ENCODE measurements around the gene TECTB.

TECTB gene

DNA sequence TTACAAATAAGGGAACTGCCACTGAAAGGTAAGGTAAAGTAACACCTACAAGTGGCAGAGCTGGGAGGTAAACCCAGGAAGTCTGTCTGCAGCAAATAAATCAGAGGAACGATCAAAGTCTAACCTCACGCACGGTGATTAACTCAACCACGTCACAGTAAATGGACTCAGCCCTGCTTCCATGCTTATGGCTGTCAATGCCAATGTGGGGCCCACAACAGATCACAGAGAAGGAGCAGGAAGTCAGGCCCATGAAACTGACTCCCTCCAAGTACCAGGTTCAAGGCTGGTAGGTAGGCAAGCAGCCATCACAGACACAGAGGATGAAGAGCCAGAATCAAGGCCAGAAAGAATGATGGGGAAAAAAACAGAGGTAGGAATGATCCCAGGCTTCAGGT is 52.7 kb downstream of the TECTB start:
- no peak for DNase-seq (ENCODE audit: low read depth)
- no peak overlapping the region for H3K4me3 ChIP-seq (ENCODE audit: control insufficient read depth, low read depth, low read length)
- TF ChIP-seq, protein P1, sequence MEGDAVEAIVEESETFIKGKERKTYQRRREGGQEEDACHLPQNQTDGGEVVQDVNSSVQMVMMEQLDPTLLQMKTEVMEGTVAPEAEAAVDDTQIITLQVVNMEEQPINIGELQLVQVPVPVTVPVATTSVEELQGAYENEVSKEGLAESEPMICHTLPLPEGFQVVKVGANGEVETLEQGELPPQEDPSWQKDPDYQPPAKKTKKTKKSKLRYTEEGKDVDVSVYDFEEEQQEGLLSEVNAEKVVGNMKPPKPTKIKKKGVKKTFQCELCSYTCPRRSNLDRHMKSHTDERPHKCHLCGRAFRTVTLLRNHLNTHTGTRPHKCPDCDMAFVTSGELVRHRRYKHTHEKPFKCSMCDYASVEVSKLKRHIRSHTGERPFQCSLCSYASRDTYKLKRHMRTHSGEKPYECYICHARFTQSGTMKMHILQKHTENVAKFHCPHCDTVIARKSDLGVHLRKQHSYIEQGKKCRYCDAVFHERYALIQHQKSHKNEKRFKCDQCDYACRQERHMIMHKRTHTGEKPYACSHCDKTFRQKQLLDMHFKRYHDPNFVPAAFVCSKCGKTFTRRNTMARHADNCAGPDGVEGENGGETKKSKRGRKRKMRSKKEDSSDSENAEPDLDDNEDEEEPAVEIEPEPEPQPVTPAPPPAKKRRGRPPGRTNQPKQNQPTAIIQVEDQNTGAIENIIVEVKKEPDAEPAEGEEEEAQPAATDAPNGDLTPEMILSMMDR (IDR thresholded peaks at IDR 0.05; ENCODE audit: control insufficient read depth, insufficient read depth, low read depth, low read length, missing control alignments), result no peak

DNA sequence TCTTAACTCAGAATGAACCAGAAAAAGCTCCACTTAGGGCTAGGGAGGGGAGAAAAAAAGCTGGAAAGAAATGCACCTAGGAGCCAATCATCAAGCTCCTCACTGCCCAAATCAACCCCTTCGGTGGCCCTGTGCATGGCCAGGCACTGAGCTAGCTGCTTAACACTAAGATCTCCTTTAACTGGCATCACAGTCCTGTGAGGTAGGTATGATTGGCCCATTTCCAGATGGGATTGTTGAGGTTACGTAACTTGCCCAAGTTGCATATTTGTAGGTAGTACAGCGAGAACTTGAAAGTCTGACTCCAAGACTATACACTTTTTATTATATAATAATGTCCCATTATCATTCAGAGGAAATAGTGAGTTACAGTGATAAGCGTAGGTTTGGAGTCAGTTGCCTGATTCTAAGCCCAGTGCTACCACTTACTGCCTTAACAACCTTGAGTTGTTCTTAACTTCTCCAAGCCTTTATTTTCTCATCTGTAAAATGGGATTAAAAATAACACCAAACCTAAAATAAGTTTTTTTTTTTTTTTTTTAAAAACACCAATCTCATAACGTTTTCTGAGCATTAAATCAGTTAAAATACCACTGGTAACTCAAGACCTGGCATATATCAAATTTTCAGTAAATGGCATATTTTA is 53.5 kb downstream of the TECTB start:
- TF ChIP-seq, protein P1 (IDR thresholded peaks at IDR 0.05; ENCODE audit: control insufficient read depth, insufficient read depth, low read depth, low read length, missing control alignments), result no peak
- no peak overlapping the region for H3K4me3 ChIP-seq (ENCODE audit: control insufficient read depth, low read depth, low read length)
- no peak for DNase-seq (ENCODE audit: low read depth)

DNA sequence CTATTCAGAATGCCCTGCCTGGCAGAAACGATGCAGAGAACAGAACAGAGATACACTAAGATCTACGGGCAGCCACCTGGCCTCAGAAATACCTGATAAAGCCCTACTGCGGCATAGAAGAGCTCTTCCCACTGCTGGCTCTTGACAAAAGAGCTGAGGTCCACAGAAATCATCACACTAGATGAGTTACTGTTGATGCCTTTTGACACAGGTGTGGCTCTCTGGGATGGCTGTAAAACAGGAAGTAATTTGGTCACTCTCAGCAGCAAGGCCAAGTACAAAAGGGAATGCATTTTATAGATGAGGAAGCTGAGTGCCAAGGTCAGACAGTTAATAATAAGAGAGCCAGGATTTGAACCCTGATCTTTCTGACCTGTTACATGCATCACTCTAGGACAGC is 55.8 kb downstream of the TECTB start:
- TF ChIP-seq, protein P1 (IDR thresholded peaks at IDR 0.05; ENCODE audit: control insufficient read depth, insufficient read depth, low read depth, low read length, missing control alignments), result no peak
- no peak overlapping the region for H3K4me3 ChIP-seq (ENCODE audit: control insufficient read depth, low read depth, low read length)
- DNase-seq (ENCODE audit: low read depth), result no peak

DNA sequence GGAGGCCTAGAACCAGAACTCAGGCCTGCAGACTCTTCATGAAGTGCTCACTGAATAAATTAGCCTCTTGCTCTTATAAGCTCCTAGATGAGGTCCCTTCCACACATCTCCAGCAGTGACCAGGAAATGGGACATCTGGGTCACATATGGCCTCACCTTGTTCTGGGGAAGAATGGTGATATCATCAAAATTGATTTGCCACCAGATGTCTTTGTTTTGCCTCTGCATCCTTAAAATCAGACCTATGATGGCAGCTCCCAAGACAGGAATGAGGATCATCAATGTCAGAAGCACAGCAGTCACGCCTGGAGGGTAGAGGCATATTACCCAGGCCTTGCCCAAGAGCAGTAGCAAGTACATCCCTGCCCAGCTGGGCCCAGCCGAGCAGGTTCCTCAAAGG is 57.4 kb downstream of the TECTB start:
- TF ChIP-seq, protein P1 (IDR thresholded peaks at IDR 0.05; ENCODE audit: control insufficient read depth, insufficient read depth, low read depth, low read length, missing control alignments), result no peak
- no peak for DNase-seq (ENCODE audit: low read depth)
- H3K4me3 ChIP-seq (ENCODE audit: control insufficient read depth, low read depth, low read length), result no peak overlapping the region

DNA sequence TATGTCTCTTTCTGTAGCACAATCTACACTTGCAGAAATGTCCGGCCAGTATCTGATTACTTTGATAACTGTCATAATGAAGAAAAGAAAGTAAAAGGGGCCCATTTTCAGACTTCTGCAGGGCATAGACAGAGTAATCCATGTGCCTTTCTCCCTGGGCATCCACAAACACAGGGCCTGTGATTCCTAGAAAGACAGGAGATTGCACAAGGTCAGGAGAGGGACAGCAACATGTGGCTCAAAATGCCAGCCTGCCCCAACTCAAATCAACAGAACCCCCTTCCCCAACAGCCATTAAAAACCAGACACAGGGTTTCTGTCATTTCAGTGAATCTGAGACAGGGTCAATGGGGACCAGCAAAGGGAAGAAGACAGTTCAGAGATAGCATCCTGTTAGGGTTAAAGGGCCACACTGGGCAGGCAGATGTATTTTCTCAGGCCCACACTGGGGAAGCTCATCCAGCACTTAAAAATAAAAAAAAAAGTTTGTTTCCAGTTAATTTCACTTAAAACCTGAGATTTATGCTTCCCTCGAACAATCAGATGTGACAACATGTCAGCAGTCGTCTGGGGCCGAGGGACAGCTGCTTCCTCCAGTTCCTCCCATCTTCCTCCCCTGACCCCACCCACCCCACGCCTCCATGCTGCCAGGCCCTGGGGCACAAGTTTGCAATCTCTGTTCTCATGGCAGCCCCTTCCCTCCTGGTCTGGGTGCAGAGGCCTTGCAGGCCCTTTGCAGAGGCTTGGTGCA is 60.0 kb downstream of the TECTB start:
- TF ChIP-seq, protein P1 (IDR thresholded peaks at IDR 0.05; ENCODE audit: control insufficient read depth, insufficient read depth, low read depth, low read length, missing control alignments), result no peak
- no peak for DNase-seq (ENCODE audit: low read depth)
- H3K4me3 ChIP-seq (ENCODE audit: control insufficient read depth, low read depth, low read length), result no peak overlapping the region

DNA sequence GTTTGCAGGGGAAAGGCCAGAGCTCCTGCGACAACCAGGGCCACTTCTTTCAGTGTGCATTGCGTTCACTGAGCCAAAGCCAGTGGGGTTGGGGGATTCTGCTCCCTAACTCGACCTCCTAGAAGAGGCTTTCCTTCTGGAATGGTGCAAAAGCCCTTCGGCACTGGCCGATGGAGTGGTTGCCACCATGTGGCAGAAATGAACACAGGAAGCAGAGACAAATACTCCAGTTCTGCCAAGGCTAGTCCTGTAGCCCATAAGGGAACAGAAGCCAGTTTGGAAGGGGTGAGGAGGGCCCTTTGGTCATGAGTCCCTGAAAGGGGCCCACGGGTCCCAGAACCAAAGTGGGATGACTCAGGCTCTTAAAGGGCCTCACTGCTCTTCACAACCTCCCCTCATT is 61.1 kb downstream of the TECTB start:
- TF ChIP-seq, protein P1 (IDR thresholded peaks at IDR 0.05; ENCODE audit: control insufficient read depth, insufficient read depth, low read depth, low read length, missing control alignments), result peak; percentile 2
- no peak for DNase-seq (ENCODE audit: low read depth)
- H3K4me3 ChIP-seq (ENCODE audit: control insufficient read depth, low read depth, low read length), result no peak overlapping the region

Measured in AG09309 (cell line).